Measurements from ENCODE around the gene TM9SF3.

GRCh38 chr10:96632974-96633710 lies 46.3 kb upstream of the TM9SF3 start:
- no peak for TF ChIP-seq CTCF (IDR thresholded peaks at IDR 0.05; ENCODE audit: poor library complexity)
- TF ChIP-seq EZH2 (IDR thresholded peaks at IDR 0.05; ENCODE audit: borderline replicate concordance), result no peak
